Neural crest cell (in vitro differentiated cells): Measurements from ENCODE around the gene SALL2. TPM values are rescaled to one million over a fixed set of nuclear protein-coding genes. Genes with fewer than 3 reads are reported as not detected.
"Not testable (repeated sequence)": the region's sequence is repeated elsewhere in the genome, so short reads cannot be mapped to it uniquely, and the experiment has no call there.

Experiments used
- DNase-seq: peaks from one replicate; pipeline ENCODE4 v3.0.0; 2021; ENCODE audit warnings: low read depth, mixed read lengths, low spot score
- H3K27ac Mint-ChIP-seq: one replicate; pipeline ENCODE4 v1.8.0; 2021; ENCODE audit warnings: mild to moderate bottlenecking, mixed read lengths; ENCODE audit not compliant: unreplicated experiment
- H3K27me3 Mint-ChIP-seq: 2 replicates; pipeline ENCODE4 v1.8.0; 2021; ENCODE audit warnings: low read depth, mild to moderate bottlenecking, mixed read lengths
- H3K36me3 Mint-ChIP-seq: 2 replicates; pipeline ENCODE4 v1.8.0; 2021; ENCODE audit warnings: low read depth, mild to moderate bottlenecking, mixed read lengths
- H3K4me1 Mint-ChIP-seq: 2 replicates; pipeline ENCODE4 v1.8.0; 2021; ENCODE audit warnings: mixed read lengths
- H3K4me3 Mint-ChIP-seq: one replicate; pipeline ENCODE4 v1.8.0; 2021; ENCODE audit warnings: mild to moderate bottlenecking, mixed read lengths
- H3K9me3 Mint-ChIP-seq: 2 replicates; pipeline ENCODE4 v1.8.0; 2021; ENCODE audit warnings: mixed read lengths
- total RNA-seq: library from RNA; stranded (reverse); gene quantifications from 2 replicates; pipeline ENCODE4 v1.2.1, GENCODE V29; 2021
- TF ChIP-seq, protein P1 (sequence below): fragments of 200-600 bp; sonication (generic); conservative IDR thresholded peaks from 2 replicates; pipeline ENCODE4 v1.5.0; 2021; ENCODE audit warnings: antibody characterized with exemption, mild to moderate bottlenecking

Gene SALL2
- total RNA-seq, 1 donor from 2014 or later: 164 TPM

GRCh38 chr14:21556378-21557083, 30.4 kb upstream of the SALL2 start:
- TF ChIP-seq, protein P1, sequence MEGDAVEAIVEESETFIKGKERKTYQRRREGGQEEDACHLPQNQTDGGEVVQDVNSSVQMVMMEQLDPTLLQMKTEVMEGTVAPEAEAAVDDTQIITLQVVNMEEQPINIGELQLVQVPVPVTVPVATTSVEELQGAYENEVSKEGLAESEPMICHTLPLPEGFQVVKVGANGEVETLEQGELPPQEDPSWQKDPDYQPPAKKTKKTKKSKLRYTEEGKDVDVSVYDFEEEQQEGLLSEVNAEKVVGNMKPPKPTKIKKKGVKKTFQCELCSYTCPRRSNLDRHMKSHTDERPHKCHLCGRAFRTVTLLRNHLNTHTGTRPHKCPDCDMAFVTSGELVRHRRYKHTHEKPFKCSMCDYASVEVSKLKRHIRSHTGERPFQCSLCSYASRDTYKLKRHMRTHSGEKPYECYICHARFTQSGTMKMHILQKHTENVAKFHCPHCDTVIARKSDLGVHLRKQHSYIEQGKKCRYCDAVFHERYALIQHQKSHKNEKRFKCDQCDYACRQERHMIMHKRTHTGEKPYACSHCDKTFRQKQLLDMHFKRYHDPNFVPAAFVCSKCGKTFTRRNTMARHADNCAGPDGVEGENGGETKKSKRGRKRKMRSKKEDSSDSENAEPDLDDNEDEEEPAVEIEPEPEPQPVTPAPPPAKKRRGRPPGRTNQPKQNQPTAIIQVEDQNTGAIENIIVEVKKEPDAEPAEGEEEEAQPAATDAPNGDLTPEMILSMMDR: no peak
- peaks cover 17% of the 10 kb centered on the region for H3K4me1 Mint-ChIP-seq
- no peak for DNase-seq
- H3K27ac Mint-ChIP-seq: no peak overlapping the region
- H3K36me3 Mint-ChIP-seq: no peaks in the 10 kb centered on the region
- H3K9me3 Mint-ChIP-seq: no peaks in the 10 kb centered on the region
- H3K4me3 Mint-ChIP-seq: no peak overlapping the region
- H3K27me3 Mint-ChIP-seq: no peaks in the 10 kb centered on the region

- Mint-ChIP-seq H3K9me3 (no peaks in the 10 kb centered on the region), H3K36me3 (no peaks in the 10 kb centered on the region), H3K4me3 (no peak overlapping the region), H3K4me1 (peaks cover 17% of the 10 kb centered on the region), H3K27me3 (no peaks in the 10 kb centered on the region), H3K27ac (no peak overlapping the region)
- TF ChIP-seq, protein P1: no peak
- no peak for DNase-seq
Observed at GRCh38 chr14:21553266-21553665, 27.1 kb upstream of the SALL2 start.

- DNase-seq, H3K36me3 Mint-ChIP-seq, H3K9me3 Mint-ChIP-seq, H3K27me3 Mint-ChIP-seq, H3K4me3 Mint-ChIP-seq, H3K27ac Mint-ChIP-seq: not testable (repeated sequence)
- H3K4me1 Mint-ChIP-seq: peaks cover 20% of the 10 kb centered on the region
Observed at GRCh38 chr14:21544588-21544987, 18.4 kb upstream of the SALL2 start.

GRCh38 chr14:21543963-21544362, 17.8 kb upstream of the SALL2 start:
- Mint-ChIP-seq H3K4me1 (peaks cover 26% of the 10 kb centered on the region), H3K9me3 (no peaks in the 10 kb centered on the region), H3K4me3 (peak overlapping the region; percentile 14), H3K27ac (peak overlapping the region; percentile 57), H3K36me3 (no peaks in the 10 kb centered on the region), H3K27me3 (no peaks in the 10 kb centered on the region)
- no peak for DNase-seq
- TF ChIP-seq, protein P1: no peak

DNA sequence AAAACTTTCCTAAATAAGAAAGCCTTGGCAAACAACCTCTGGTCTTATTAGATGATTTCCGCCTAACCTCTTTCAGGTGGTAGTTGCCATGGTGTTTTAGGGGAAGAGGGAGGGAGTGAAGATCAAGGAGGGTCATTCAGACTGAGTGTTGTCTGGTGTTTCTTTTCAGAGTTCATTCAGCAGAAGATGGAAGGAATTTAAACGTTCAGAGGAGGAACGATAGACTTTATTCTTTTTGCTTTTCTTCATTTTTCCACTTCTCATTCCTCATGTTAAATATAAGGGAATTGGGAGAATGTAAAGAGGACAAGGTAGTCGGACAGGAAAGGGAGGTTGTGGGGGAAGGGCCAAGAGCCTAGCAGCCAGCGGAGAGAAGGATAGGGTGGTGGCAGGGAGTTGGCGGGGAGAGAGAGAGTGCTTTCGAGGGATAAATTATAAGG, 17.4 kb upstream of the SALL2 start:
- Mint-ChIP-seq H3K27me3 (no peaks in the 10 kb centered on the region), H3K4me1 (peaks cover 30% of the 10 kb centered on the region), H3K27ac (peak overlapping the region; percentile 57), H3K9me3 (no peaks in the 10 kb centered on the region), H3K4me3 (peak overlapping the region; percentile 14), H3K36me3 (no peaks in the 10 kb centered on the region)
- DNase-seq: no peak
- TF ChIP-seq, protein P1: no peak

DNA sequence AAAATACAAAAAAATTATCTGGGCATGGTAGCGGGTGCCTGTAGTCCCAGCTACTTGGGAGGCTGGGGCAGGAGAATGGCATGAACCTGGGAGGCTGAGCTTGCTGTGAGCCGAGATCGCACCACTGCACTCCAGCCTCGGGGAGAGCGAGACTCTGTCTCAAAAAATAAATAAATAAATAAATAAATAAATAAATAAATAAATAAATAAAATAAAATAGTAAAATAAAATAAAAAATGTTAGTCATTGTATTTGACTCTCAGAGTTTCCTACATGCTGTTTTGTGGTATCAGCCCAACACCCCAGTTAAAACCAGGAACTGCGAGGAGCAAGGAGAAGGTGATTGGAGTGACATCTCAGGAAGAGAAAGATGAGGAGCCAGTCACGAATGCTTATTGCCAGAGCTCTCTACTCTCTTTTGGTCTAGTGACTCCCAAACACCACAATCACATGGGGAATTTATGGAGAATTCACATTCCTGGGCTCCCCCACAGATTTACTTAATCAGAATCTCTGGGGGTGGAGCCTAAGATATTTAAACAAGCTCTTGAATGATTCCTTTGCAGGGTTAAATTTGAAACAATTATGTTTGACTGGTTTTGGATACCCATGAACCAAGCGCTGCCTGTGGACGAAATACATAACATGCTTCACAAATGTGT, 15.4 kb upstream of the SALL2 start:
- no peaks in the 10 kb centered on the region for H3K9me3 Mint-ChIP-seq
- H3K27me3 Mint-ChIP-seq: no peaks in the 10 kb centered on the region
- peaks cover 42% of the 10 kb centered on the region for H3K4me1 Mint-ChIP-seq
- TF ChIP-seq, protein P1: no peak
- no peak overlapping the region for H3K27ac Mint-ChIP-seq
- H3K36me3 Mint-ChIP-seq: no peaks in the 10 kb centered on the region
- H3K4me3 Mint-ChIP-seq: peak overlapping the region; percentile 25
- no peak for DNase-seq
